Fibroblast of skin of back (primary cell): Measurements from ENCODE around the gene ENSA.
"Not testable (repeated sequence)": the region's sequence is repeated elsewhere in the genome, so short reads cannot be mapped to it uniquely, and the experiment has no call there.

Experiments used
- DNase-seq: peaks from one replicate; pipeline ENCODE4 v3.0.0-alpha.2; 2013

The ENSA gene

DNA sequence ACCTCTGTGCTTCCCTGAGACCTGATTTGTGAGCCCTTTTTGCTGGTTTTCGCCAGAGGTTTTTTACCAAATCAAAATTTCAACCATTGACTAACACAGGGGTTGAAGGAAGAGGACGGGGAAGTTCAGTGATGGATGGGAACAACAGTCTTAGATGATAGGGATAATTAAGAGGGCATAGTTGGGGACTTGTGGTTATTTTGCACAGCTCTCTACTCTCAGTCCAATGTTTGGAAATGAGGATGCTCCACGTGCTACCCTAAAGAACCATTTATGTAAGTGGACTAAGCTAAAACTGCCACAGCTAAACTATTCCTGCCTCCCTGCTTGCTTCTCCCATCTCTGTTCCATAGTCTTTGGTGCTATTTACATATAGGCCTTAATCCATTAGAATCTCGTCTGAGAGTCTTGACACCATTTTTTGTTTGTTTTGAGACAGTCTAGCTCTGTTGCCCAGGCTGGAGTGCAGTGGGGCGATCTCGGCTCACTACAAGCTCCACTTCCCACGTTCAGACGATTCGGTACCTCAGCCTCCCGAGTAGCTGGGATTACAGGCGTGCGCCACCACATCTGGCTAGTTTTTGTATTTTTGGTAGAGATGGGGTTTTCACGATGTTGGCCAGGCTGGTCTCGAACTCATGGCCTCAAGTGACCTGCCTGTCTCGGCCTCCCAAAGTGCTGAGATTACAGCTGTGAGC, 49.3 kb downstream of the ENSA start:
- DNase-seq = no peak

DNA sequence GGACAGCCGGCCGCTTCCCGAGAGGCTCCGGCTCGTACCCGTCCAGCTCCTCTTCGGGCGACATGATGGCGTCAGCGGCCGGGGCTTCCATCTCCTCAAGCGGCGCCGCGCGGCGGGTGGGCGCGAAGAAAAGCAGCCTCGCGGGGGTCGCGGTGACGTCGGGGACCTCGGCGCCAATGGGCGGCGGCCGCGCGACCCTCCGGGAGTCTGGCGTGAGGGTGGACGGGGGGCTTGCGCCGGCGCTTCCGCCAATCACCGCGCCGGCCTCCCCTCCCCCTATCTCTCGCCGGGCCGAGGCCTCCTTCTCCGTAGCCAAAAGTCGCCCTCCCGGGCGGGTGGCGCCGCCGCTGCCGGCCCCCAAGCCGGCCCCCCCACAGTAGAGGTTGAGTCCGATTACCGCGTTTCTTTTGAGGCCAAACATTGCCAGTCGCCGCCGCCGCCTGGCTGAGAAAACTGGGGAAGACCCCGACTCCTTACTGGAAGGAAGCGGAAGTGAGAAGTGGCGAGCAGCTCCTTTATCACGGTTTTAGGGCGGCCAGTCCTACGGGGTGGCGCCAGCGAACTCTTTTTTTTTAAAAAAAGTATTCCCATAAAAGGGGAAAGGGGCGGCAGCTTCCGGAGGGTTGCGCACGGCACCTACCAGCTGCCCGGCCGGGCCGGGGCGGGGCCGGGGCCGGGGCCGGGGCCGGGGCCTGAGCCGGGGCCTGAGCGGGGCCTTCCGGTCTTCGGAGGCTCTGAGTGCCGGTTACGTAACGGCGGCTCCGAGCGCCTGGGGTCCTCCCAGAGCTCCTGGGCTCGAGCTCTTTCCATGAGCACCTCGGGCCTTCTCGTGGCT, 50.1 kb downstream of the ENSA start, which contains the start of gene MCL1:
MCL1 (minus strand) TSS at position 501 of the 835 bp plus-strand sequence; CDS start at position 421, 80 bp downstream.
- DNase-seq = peak; percentile 97

DNA sequence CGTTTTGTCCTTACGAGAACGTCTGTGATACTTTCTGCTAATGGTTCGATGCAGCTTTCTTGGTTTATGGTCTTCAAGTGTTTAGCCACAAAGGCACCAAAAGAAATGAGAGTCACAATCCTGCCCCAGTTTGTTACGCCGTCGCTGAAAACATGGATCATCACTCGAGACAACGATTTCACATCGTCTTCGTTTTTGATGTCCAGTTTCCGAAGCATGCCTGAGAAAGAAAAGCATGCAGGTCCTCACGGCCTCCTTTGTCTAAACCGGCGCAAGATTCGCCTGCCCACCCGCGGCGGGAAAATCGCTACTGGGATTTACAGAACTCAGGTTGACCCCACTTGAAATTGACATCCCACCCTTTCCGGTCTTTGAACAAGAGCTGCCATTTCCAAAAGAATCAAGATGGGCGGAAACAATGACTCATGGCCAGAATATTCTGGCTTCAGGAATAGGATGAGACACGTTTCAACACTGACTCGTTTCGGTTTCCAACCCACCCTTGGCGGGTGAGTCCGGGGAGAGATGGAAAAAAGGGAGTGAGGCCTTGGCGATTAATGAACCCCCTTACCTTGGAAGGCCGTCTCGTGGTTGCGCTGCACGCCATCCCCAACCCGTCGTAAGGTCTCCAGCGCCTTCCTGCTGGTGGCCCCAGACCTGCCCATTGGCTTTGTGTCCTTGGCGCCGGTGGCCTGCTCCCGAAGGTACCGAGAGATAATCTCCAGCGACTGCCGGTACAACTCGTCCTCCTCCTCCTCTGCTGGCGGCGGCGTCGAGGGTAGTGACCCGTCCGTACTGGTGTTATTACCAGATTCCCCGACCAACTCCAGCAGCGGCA, 50.9 kb downstream of the ENSA start:
- peak; percentile 96 for DNase-seq

DNA sequence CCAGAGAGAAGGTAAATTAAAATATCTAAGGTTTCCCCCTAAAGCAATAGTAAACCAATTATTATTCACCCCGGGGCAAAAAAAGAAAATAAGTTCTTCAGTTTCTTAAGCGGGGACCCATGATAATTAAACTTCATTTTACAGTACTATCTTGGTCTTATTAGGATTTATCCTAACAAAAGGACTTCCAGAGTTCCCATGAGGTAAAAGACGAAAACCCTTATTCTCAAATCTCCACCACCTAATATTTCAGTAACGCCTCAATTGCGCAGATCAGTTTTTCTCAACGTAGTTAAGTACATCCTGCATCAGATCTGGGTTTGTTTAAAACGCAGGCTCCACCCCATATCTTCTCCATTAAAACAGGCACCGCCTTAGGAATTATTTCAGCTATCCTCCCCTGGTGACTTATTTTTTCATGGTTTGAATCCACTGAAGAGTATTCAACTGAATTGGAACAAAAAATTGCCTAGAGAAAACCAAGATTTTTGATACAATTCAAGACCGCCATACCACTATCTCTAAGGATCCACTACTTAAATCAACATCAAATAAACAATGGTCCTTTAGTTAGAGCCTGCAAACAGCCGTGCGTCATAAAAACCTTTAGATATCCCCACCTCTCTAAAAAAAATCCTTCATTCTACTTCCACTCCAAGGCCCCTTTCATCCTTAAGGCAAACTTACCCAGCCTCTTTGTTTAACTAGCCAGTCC, 51.7 kb downstream of the ENSA start:
- DNase-seq = no peak

DNA sequence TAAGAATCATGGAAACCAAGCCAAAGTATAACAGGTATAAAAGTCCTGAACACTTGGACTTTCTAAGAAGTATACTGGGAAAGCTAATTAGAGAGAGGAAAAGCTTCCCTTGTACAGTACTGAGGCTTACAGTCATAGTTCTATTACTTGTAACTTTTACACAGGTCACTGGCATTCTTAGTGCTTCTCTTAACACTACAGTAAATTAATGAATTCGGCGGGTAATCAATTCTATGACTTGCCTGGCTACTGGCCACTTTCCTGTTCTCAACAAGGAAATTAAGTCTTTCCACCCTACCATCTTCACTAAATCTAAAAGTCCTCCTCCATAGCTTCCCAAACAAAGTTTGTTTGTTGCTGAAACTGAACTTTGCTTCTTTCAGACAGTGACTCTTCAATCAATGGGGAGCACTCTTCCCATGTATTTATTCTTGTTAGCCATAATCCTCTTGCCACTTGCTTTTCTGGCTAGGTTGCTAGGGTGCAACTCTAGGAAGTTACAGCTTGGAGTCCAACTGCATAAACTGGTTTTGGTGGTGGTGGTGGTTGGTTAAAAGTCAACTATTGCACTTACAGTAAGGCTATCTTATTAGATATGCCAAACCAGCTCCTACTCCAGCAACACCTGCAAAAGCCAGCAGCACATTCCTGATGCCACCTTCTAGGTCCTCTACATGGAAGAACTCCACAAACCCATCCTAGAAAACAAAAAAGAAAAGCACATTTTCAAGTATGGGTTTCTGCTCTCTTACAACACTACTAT, 52.4 kb downstream of the ENSA start:
- no peak for DNase-seq

DNA sequence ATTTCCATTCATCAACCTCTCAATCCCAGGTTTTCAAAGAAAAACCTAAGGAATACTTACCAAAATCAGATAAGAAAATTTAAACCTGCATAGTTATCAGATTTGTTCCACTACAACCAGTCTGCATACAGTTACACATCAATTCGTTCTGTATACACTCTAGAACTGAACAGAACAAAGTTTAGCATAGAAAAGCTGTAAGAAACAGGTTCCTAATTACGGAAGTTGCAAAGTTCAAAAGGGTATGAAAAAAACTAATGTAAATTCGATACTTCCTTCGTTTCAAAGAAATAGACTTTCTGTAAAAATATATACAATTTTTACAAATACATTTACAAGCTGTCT, 53.1 kb downstream of the ENSA start:
- DNase-seq = no peak

DNA sequence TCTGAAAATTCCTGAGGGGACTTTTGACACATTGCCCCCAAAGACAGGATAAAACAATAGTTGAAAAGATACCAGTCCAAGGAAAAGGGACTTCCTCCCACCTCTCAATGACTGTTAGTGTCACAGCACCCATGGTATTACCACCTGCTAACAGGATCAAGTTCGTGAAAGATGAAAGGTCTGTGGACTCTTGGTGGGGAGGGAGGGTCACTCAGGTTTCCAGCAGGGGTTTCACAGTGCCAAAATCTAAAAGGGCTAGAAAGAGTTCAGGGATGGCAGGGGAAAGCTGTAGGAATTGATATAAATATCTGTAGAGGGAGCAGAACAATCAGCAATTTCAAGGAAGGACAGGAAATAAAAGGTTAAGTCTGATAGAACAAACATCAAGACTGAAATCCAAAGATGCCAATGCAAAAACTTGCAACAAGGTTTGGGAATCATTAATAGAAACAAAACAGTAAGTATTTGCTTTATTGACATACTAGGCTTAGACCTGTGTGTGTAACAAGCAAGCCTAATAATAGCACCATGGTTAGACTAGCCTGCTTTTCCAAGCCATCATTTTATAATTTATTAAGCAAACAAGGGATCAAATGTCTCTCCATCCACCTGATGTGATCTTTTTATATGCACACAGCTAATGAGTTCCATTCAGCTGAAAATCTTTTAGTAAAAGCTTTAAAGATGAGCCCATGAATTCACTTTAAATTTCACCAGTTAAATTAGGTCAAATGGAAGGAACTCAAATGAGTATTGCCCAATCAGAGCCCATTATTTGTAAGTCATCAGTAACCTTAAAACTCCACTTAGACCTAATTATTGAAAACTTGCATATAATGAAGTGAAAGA, 53.7 kb downstream of the ENSA start:
- no peak for DNase-seq

DNA sequence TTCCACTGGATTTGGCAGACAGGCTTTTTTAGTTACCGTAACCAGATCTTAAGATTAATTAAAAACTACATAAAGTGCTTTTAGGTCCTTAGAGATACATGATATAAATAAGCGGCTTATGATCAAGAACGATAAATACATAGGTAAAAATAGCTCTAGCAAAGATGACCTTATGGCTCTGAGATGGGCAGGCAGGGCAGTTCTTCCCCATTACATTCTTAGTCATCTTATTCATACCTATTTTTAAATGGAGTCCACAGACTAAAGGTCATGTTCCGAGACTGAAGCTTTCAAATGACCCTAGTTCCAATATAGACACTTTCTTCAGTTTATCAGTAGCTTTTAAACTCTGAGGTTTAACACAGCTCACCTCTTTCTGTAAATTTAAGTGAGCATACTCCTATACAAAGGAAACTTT, 54.3 kb downstream of the ENSA start:
- DNase-seq = no peak

DNA sequence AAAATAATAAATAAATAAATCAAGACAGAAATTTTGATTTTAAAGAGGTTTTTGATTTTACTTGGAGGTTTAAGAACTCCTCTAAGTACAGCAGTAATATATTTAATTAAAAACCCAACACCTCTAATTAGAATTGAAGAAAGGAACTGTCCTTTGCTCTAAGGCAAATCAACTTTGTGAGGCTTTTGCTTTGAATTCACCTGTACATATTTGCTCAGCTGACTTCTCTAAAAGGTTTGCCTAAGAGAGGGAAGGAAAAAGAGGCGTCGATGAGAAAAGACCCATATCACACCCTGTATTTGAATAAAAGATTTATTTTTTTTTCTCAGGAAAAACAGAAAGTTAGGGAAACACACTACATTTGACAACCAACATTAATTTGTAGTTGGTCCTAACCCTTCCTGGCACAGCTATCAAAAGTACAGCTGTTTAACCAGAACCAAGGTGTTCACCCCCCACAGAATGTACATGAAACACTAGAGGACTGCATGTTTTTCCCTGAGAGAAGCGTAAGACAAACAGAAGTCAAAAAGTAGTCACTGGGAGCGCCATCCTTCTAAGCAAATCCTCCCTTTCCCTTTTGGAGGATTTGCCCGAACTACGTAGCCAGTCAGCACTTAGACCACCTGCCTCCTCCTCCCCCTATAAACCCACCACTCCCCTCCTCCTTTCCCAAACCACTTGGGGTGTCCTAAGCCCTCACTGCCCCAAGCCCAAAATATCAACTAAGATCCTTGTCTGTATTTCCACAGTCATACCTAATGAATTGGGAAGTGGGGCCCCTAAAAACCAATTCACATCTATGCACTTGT, 54.9 kb downstream of the ENSA start:
- DNase-seq = no peak

DNA sequence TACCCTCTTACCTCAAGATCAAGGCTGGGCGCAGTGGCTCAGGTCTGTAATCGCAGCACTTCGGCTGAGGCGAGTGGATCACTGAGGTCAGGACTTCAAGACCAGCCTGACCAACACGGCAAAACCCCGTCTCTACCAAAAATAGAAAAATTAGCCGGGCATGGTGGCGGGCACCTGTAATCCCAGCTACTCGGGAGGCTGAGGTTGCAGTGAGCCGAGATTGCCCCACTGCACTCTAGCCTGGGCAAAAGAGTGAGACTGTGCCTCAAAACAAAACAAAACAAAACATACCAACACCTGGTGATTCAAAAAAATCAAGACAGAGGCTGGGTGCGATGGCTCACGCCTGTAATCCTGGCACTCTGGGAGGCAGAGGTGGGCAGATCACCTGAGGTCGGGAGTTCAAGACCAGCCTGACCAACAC, 55.8 kb downstream of the ENSA start:
- DNase-seq = not testable (repeated sequence)

DNA sequence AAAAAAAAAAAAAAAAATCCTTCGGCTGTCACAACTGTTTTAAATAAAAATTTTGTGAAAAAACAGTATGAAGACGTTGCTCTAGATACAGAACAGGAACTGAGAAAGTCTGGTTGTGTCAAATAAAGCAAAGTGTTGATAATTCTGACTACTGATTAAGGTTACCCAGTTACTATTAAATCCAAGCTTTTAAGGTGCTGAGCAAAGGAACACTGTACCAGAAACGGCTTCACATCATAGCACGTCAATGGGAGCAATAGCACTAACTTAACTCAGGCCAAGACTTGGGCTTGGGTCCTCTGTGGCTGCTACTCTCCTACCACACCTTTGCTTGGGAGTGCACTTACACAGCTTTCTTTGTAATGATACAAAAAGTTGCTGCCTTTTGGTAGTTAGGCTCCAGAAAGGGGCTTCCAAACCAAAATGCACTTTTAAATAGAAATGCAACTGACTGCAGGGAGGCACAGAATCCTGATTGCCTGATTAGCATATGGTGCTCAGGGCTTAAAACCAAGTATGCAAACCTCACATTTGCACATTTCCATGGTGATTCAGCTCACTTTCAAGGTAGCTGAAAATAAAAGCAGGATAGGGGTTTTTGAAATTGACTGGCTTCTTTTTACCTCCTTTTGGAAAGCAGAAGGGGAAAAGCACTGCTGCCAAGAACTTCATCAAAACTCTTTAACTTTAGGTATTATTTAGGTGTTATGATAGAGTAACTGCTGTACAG, 56.3 kb downstream of the ENSA start:
- DNase-seq = no peak
